Omental fat pad (tissue), 4 donors: Measurements from ENCODE around the gene HMCN1. TPM values are rescaled to one million over a fixed set of nuclear protein-coding genes. Genes with fewer than 3 reads are reported as not detected.

ENCODE experiments used
- ATAC-seq: fragments of 150-250 bp; one replicate; pipeline ENCODE4 v1.9.1; 2016; ENCODE audit warnings: mild to moderate bottlenecking, moderate library complexity; ENCODE audit not compliant: low FRiP score
- DNase-seq: peaks from one replicate; pipeline ENCODE4 v3.0.0-alpha.2; 2019; ENCODE audit warnings: low spot score
- total RNA-seq, 4 donors: library from RNA; depleted of rRNA; stranded (reverse); fragments of >200 nt; gene quantifications; one replicate each; pipeline ENCODE4 v1.1.0, GENCODE V29; 2016
- TF ChIP-seq, protein P1 (sequence below), 3 donors: fragments of 450-650 bp; IDR thresholded peaks; one replicate each; pipeline ENCODE4 v1.5.1; 2016 to 2017; ENCODE audit warnings: antibody characterized with exemption in 3 of 3, mild to moderate bottlenecking in 3 of 3, moderate library complexity in 2 of 3

Gene HMCN1
- total RNA-seq, 4 donors from 2014 or later, result 5.2 to 45.9 (median 12.7) TPM

DNA sequence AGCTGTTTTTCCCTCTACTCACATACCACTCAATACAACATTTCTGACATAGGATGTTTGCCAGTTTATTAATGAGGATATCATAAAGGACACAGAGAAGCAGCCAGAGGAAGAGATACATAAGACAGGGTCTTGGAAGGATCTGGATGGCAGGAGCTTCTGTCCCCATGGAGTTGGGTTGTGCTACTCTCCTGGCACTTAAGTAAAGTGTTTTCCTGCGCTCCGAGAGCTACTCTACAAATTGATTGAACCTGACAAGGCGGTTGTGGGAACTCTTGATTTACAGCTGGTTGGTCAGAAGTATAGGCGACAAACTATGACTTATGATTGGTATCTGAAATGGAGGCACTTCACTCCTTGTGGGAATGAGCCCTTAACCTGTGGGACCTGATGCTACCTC is 208.8 kb downstream of the HMCN1 start:
- TF ChIP-seq, protein P1, sequence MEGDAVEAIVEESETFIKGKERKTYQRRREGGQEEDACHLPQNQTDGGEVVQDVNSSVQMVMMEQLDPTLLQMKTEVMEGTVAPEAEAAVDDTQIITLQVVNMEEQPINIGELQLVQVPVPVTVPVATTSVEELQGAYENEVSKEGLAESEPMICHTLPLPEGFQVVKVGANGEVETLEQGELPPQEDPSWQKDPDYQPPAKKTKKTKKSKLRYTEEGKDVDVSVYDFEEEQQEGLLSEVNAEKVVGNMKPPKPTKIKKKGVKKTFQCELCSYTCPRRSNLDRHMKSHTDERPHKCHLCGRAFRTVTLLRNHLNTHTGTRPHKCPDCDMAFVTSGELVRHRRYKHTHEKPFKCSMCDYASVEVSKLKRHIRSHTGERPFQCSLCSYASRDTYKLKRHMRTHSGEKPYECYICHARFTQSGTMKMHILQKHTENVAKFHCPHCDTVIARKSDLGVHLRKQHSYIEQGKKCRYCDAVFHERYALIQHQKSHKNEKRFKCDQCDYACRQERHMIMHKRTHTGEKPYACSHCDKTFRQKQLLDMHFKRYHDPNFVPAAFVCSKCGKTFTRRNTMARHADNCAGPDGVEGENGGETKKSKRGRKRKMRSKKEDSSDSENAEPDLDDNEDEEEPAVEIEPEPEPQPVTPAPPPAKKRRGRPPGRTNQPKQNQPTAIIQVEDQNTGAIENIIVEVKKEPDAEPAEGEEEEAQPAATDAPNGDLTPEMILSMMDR (IDR thresholded peaks at IDR 0.05), result no peak
- ATAC-seq (no peak), DNase-seq (no peak)

- TF ChIP-seq, protein P1 (IDR thresholded peaks at IDR 0.05), result no peak
- no peak for ATAC-seq
- DNase-seq, result no peak
Observed at GRCh38 chr1:185956881-185957280, 222.7 kb downstream of the HMCN1 start.

- DNase-seq (no peak), ATAC-seq (no peak)
- TF ChIP-seq, protein P1 (IDR thresholded peaks at IDR 0.05), result no peak
Observed at GRCh38 chr1:185957441-185958363, 223.5 kb downstream of the HMCN1 start.

- TF ChIP-seq, protein P1 (IDR thresholded peaks at IDR 0.05), result no peak
- no peak for ATAC-seq
- no peak for DNase-seq
Observed at GRCh38 chr1:185960422-185961321, 226.5 kb downstream of the HMCN1 start.

DNA sequence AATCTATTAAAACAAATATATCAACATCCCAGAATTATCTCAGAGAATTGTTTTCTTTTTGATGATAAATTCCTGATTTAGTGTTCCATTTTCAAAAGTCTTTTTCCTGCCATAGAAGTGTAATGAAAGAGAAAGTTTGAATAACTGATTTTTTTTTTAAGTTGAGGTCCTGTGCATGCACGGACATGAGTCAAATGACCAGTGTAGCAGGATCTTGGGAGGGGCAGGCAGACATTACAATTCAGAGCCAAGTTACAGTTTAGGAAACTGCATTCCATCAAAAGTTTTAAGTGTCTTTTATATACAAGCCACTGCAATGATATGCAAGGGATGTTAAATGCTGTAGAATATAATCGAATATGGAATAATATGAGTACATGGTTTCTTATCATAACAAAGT is 227.5 kb downstream of the HMCN1 start:
- TF ChIP-seq, protein P1 (IDR thresholded peaks at IDR 0.05), result no peak
- DNase-seq (no peak), ATAC-seq (no peak)

DNA sequence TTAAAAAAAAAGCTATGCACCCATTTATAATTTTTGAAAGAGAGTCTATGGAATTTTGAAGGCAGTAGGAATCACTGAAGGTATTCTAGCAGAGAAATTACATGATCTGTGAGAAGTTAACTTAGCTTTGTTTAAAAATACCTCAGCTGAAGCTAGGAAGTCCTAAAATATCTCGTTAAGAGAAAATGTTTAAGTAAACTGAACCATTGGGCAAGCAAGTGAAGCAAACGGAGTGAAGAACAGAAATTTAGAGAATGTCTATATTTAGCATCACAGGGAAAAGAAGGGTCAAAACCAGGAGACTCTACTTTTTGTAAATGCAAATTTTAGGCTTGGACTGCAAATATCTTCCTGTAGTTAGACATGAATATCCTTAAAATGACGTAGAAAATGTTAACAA is 230.8 kb downstream of the HMCN1 start:
- no peak for ATAC-seq
- TF ChIP-seq, protein P1 (IDR thresholded peaks at IDR 0.05), result no peak
- no peak for DNase-seq
